Stimulated activated CD4-positive, alpha-beta T cell treated with anti-CD3 and anti-CD28 coated beads, Interleukin-15, amount 100 ng/mL, for 24 hours (primary cell): ENCODE measurements around the gene CASZ1.

Experiments used
- DNase-seq: peaks from one replicate; pipeline ENCODE4 v3.0.0-alpha.2; 2020

Gene CASZ1

DNA sequence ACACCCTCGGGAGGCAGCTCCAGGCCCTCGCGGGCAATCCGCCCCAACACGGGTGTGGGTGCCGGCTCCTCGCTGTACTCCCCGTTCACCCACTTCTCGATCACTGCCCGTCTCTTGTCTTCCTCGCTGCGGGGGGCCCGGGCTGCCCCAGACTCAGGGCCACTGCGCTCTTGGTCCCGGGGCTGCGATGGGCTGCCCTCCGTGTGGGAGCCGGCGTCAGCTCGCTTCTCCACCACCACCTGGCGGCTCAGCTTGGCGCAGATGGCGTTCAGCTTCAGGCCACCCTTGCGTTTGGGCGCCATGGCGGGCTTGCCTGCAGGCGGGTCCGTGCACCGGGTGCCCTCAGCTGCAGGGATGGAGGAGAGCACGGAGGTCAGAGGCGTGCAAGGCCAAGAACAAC is 131.2 kb downstream of the CASZ1 start:
- DNase-seq: no peak

- DNase-seq: no peak
Measured at GRCh38 chr1:10664251-10664650, 132.2 kb downstream of the CASZ1 start.

DNA sequence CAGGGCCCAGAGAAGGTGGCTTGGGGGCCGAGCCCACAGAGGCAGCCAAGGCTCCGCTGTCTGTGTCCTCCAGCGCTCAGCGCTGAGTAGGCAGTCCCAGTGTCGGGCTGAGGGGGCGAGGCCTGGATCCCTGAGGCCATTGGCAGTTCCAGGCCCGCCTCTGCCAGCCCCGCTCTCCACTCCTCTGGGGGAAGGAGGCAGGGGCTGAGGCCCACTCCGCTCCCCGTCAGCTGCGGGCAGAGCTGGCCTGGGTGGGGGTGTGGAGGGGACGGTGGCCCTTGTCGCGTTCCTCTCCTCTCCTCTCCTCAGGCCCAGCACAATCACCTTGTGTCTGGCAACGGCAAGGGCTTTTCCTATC is 132.8 kb downstream of the CASZ1 start:
- DNase-seq: no peak

DNA sequence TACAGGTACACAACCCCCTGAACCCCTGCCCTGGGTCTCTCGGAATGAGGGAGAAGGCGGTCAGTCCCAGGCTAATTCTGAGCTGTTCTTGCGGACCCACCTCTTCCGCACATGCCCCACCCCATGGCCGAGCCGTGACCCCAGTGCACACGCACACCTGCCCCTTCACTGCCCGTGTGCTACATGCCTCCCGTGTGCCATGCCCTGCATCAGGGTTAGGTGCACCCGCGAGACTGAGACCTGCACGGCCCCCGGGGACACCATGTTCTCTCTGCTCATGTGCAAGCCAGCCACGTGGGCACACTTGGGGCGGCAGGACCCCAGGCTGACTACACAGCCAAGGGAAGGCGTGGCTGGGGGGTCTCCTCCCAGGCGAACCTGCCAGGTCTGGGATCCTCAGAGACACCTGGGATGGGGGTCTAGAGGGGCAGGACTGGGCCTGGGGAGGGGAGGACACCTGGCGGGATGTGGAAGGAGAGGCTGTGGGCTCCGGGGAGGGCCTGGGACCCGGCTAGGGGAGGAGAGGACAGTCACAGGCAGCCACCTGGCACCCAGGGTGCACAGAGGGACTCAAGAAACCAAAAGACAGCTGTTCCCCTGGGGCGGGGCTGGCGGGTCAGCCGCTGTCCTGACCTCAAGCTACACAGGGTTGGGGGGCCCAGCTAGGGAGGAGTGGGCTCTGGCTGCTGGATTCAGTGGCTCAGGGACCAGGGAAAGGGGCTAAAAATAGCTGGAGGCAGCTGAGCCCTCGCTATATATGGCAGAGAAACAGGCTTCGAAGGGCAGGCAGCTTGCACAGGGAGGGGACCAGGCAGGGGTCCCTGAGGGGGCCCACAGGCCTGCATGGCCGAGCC is 133.4 kb downstream of the CASZ1 start:
- DNase-seq: no peak

- DNase-seq: no peak
Measured at GRCh38 chr1:10662090-10662688, 134.3 kb downstream of the CASZ1 start.

DNA sequence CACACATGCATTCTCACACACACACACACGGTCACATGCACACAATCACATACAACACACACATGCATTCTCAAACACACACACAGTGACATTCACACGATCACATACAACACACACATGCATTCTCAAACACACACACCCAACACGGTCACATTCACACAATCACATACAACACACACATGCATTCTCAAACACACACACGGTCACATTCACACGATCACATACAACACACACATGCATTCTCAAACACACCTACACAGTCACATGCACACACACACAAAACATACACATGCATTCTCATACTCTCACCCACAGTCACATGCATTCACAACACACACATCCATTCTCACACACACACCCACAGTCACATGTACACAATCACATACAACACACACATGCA is 135.0 kb downstream of the CASZ1 start:
- no peak for DNase-seq

DNA sequence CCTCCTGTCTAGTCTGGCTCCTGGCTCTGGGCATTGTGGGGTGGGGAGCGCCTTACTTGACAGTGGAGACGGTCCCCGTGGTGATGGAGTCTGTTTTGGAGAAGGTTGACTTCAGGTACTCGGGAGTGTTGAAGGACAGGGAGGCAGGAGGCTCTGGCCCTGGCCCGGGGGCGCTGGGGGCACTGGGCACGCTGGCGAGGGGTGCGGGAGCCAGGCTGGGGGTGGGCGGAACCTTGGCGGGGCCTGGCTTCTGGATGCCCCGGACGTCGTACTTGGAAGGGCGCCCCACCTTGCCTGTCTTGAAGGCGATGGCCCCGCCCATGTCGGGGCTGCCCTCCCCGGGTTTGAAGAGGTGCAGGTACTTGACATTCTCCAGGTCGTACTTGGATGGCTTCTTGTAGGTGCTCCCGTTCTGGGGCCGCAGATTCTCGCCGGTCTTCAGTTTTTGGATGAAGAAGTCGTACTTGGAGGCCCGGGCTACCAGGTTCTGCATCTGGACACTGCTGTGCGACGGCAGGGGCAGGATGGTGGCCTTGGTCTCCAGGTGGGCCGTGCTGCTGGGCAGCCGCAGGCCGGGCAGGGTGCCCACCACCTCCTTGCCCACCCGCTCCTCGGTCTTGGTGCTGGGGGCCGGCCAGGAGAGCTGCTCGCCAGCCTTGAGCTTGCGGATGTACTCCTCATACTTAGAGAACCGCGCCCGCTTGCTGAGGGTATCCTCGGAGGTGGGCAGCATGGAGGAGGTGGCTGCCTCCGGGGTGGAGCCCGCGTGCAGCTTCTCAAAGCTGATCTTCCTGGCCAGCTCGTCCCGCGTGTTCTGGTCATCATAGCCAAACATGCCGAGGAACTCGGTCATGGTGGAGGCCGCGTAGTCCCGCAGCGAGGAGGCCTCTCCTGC is 136.6 kb downstream of the CASZ1 start:
- no peak for DNase-seq

DNA sequence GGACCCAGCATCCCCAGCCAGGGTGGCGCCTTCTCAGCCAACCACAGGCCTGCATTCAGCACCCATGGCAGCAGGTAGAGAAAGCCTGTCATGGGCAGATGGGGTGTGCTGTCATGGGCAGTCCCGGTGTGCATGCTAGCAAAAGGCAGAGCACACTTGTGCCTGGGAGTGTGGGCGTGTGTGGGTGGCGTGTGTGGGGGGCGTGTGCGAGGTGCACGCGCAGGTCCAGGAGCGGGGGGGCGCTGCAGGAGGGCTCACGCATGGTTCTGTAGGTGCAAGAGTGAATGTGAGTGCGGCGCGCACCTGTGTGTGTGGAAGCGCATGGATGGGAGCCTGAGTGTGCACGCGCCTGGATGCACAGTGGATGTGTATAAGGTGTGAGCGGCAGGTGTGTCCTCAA is 137.2 kb downstream of the CASZ1 start:
- DNase-seq: no peak

GRCh38 chr1:10658396-10659066 is 137.9 kb downstream of the CASZ1 start:
- DNase-seq: no peak

GRCh38 chr1:10657088-10657847 is 139.2 kb downstream of the CASZ1 start:
- DNase-seq: no peak

GRCh38 chr1:10656431-10656830 is 140.0 kb downstream of the CASZ1 start:
- no peak for DNase-seq

DNA sequence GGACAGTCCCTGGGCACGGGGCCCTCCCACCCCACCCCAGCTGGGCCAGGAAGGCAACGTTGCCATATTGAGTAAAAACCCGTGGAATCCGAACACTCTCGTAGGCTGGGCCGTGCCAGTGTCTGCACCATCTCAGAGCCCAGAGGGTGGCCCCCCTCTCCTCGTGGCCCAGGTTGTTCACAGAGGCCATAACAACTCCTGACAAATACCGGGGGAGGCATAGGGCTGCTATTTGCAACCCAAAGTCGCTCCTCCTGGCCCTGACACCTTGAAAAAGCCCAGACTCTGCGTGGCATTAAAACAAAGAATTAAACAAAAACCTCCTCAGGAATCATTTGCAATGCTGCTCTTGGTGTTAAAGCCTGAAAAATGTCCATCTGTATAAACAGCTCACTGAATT is 141.4 kb downstream of the CASZ1 start:
- DNase-seq: no peak

- no peak for DNase-seq
Measured at GRCh38 chr1:10653370-10654125, 142.9 kb downstream of the CASZ1 start.

GRCh38 chr1:10652626-10653025 is 143.8 kb downstream of the CASZ1 start:
- no peak for DNase-seq

GRCh38 chr1:10651793-10652192 is 144.7 kb downstream of the CASZ1 start:
- DNase-seq: no peak

DNA sequence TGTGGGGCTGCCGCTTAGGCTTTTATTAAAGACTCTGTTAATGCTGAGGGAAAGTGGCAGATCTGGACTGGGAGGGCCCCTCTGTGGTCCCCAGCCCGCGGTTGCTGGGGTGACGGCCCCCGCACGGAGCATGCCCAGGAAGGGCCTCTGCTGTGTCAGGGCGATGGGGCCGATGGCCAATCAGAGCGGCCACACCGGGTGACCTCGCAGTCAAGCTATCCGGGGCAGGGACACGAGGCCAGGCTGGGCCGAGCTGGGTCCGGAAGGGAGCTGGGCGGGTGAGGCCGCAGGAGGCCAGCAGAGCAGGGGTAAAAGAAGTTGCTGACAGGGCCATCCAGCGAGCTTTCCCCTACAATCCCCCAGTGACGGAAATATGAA is 145.1 kb downstream of the CASZ1 start:
- no peak for DNase-seq

DNA sequence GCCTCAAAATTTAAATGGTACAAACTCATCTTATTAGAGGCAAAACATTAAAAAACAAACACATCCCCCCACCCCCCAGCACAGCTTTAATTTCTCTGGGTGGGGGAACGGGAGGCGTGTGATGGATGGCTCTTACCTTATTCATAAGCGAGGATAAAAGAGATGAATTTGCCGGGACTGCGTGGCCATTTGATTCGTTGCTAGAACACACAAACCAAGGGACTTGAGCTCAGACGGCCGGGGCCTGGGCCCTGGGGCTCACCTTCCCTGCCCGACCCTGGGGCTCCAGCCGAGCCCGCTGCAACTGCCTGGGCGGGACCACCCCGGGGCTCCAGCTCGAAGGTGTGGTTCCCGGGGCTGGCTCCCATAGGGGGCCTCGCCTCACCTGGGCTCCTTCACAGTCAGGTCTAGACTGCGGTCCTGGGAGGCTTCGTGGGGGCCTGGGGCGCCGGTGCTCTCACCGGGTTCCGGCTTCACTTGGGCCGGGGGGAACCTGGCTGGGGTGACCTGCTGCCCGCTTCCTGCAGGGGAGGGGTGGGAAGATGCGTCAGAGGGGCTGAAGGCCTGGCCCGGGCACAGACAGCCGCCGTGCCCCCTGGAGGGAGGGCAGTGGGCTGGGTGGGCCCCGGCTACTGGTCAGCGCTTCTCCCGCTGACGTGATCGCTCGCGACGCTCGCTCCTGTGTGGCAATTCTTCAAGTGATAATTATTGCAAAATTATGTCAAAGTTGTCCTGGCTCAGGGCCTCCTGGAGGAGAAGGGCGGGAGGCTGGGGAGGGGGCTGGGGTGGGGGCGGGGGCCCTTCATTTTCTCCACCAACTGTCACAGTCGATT is 145.7 kb downstream of the CASZ1 start:
- no peak for DNase-seq

- DNase-seq: no peak
Measured at GRCh38 chr1:10649517-10650201, 146.8 kb downstream of the CASZ1 start.

GRCh38 chr1:10648689-10649516 is 147.5 kb downstream of the CASZ1 start:
- no peak for DNase-seq
